ENCODE data around the gene SIPA1L3. TPM values are rescaled to one million over a fixed set of nuclear protein-coding genes. Genes with fewer than 3 reads are reported as not detected.

SIPA1L3 gene
- total RNA-seq, 2 donors from 2014 or later = 42.8 to 48.2 TPM

DNA sequence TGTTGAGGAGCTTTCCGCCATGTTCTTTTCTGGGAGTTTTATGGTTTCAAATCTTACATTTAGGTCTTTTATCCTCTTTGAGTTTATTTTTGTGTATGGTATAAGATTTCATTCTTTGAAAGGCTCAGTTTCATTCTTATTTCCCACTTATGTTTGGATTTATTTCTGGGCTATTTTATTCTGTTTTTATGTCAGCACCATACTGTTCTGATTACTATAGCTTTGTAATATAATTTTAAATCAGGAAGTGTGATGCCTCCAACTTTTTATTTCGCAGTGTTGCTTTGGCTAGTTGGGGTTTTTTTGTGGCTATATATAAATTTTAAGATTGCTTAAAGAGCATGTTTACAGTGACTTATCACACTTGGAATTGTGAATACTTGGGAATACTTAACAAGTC lies 135.1 kb downstream of the SIPA1L3 start:
- Histone ChIP-seq H3K4me3 (ENCODE audit: low read length) (no peak overlapping the region), H3K9me3 (ENCODE audit: control insufficient read depth, low read length) (peaks cover 8% of the 10 kb centered on the region), H3K27ac (ENCODE audit: low read depth, low read length) (no peak overlapping the region), H3K4me1 (ENCODE audit: control insufficient read depth, insufficient read depth, low read length) (no peaks in the 10 kb centered on the region), H3K36me3 (ENCODE audit: control insufficient read depth, insufficient read depth, low read length) (no peaks in the 10 kb centered on the region), H3K9ac (ENCODE audit: extremely low read depth, low read length, poor library complexity, severe bottlenecking) (no peak overlapping the region), H3K27me3 (ENCODE audit: control insufficient read depth, insufficient read depth, low read length, poor library complexity, severe bottlenecking) (no peaks in the 10 kb centered on the region)
- H3K4me3 Mint-ChIP-seq = no peak overlapping the region
- H3K4me1 Mint-ChIP-seq = peaks cover 27% of the 10 kb centered on the region
- H3K9me3 Mint-ChIP-seq = peaks cover 7% of the 10 kb centered on the region
- H3K27me3 Mint-ChIP-seq (ENCODE audit: insufficient read depth) = no peaks in the 10 kb centered on the region
- H3K27ac Mint-ChIP-seq = no peak overlapping the region
- peaks cover 4% of the 10 kb centered on the region for H3K36me3 Mint-ChIP-seq (ENCODE audit: low read depth)
- 100% methylated on average over 1 to 2 of the region's 2 CpGs for WGBS, 2 experiments (ENCODE audit: insufficient coverage in 1 of 2, insufficient read length in 1 of 2)
- TF ChIP-seq, protein P1, sequence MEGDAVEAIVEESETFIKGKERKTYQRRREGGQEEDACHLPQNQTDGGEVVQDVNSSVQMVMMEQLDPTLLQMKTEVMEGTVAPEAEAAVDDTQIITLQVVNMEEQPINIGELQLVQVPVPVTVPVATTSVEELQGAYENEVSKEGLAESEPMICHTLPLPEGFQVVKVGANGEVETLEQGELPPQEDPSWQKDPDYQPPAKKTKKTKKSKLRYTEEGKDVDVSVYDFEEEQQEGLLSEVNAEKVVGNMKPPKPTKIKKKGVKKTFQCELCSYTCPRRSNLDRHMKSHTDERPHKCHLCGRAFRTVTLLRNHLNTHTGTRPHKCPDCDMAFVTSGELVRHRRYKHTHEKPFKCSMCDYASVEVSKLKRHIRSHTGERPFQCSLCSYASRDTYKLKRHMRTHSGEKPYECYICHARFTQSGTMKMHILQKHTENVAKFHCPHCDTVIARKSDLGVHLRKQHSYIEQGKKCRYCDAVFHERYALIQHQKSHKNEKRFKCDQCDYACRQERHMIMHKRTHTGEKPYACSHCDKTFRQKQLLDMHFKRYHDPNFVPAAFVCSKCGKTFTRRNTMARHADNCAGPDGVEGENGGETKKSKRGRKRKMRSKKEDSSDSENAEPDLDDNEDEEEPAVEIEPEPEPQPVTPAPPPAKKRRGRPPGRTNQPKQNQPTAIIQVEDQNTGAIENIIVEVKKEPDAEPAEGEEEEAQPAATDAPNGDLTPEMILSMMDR (conservative IDR thresholded peaks at IDR 0.05) = no peak
- DNase-seq = no peak

DNA sequence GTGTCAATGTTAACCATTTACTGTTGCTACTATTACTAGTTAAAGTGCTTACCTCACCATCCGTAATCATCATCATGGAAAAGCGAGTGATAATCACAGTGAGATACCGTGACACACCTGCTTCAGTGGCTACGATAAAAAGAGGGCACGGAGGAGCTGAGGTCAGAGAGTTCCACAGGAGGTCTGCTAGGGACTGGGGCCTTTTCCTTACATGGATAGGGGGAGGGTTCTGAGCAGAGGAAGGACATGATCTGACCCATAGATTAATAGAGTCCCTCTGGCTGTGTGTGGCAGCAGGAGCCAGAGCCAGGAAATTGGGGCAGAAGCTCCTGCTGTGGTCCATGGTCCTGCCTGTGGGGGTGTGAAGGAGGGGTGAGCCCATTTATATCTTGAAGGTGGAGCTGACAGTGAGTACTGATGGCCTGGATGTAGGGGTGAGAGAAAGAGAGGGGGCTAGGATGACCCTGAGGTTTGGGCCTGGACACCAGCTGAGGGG lies 136.7 kb downstream of the SIPA1L3 start:
- peaks cover 8% of the 10 kb centered on the region for H3K9me3 ChIP-seq (ENCODE audit: control insufficient read depth, low read length)
- H3K4me1 ChIP-seq (ENCODE audit: control insufficient read depth, insufficient read depth, low read length) = peaks cover 3% of the 10 kb centered on the region
- Mint-ChIP-seq H3K4me3 (no peak overlapping the region), H3K27ac (peak overlapping the region; percentile 76), H3K27me3 (ENCODE audit: insufficient read depth) (no peaks in the 10 kb centered on the region), H3K4me1 (peaks cover 37% of the 10 kb centered on the region), H3K9me3 (peaks cover 7% of the 10 kb centered on the region), H3K36me3 (ENCODE audit: low read depth) (peaks cover 4% of the 10 kb centered on the region)
- 67 to 72% methylated on average over 5 of the region's 5 CpGs for WGBS, 2 experiments (ENCODE audit: insufficient coverage in 1 of 2, insufficient read length in 1 of 2)
- no peak overlapping the region for H3K9ac ChIP-seq (ENCODE audit: extremely low read depth, low read length, poor library complexity, severe bottlenecking)
- no peaks in the 10 kb centered on the region for H3K27me3 ChIP-seq (ENCODE audit: control insufficient read depth, insufficient read depth, low read length, poor library complexity, severe bottlenecking)
- H3K27ac ChIP-seq (ENCODE audit: low read depth, low read length) = no peak overlapping the region
- no peak overlapping the region for H3K4me3 ChIP-seq (ENCODE audit: low read length)
- TF ChIP-seq, protein P1 (conservative IDR thresholded peaks at IDR 0.05) = no peak
- peak; percentile 64 for DNase-seq
- H3K36me3 ChIP-seq (ENCODE audit: control insufficient read depth, insufficient read depth, low read length) = no peaks in the 10 kb centered on the region

DNA sequence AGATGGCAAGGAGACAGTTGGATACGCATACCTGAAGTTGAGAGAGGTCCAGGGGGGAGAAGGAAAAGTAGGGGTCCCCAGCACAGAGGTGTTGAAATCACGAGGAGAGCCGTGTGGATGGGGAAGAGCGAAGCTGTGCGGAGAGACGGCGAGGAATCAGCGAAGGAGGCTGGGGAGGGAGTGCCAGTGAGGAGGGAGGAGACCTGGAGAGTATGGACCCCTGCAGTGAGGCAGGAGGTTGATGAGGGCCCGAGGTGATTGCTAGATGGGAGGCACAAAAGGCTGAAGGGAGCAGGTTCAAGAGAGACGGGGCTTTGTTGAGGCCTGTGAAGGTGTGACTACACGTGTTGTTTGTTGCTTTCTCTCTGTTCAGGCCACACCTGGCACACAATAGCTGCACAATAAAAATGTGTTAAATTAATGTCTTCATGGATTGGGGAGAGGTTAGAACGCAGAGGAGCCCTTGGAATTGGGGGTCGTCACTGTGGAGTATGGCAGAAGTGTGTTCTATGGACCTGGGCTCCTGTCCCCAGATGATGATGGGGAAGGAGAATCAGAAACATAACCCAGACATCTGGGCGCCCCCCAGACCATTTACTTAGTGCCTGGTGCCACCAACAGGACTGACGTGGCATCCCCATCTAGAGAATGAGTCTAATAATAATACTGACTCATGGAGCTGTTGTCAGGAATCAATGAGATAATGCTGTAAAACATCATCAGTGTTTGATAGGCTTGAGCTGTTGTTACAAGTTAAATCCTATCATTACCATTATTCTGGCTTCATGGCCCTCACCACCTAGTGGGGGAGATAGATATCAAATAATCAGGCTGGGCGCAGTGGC lies 137.5 kb downstream of the SIPA1L3 start:
- Mint-ChIP-seq H3K4me1 (peaks cover 37% of the 10 kb centered on the region), H3K27ac (peak overlapping the region; percentile 76), H3K27me3 (ENCODE audit: insufficient read depth) (no peaks in the 10 kb centered on the region), H3K4me3 (no peak overlapping the region), H3K36me3 (ENCODE audit: low read depth) (peaks cover 4% of the 10 kb centered on the region), H3K9me3 (peaks cover 7% of the 10 kb centered on the region)
- Histone ChIP-seq H3K36me3 (ENCODE audit: control insufficient read depth, insufficient read depth, low read length) (no peaks in the 10 kb centered on the region), H3K4me1 (ENCODE audit: control insufficient read depth, insufficient read depth, low read length) (peaks cover 3% of the 10 kb centered on the region), H3K9me3 (ENCODE audit: control insufficient read depth, low read length) (peaks cover 8% of the 10 kb centered on the region), H3K27ac (ENCODE audit: low read depth, low read length) (no peak overlapping the region), H3K9ac (ENCODE audit: extremely low read depth, low read length, poor library complexity, severe bottlenecking) (peak overlapping the region; percentile 11), H3K27me3 (ENCODE audit: control insufficient read depth, insufficient read depth, low read length, poor library complexity, severe bottlenecking) (no peaks in the 10 kb centered on the region), H3K4me3 (ENCODE audit: low read length) (no peak overlapping the region)
- 72 to 77% methylated on average over 12 to 16 of the region's 16 CpGs for WGBS, 2 experiments (ENCODE audit: insufficient coverage in 1 of 2, insufficient read length in 1 of 2)
- TF ChIP-seq, protein P1 (conservative IDR thresholded peaks at IDR 0.05) = no peak
- peak; percentile 74 for DNase-seq
